DOHH2 (cell line): Measurements from ENCODE around the gene LVRN.

Source experiments
- H3F3A ChIP-seq: fragments of 200-600 bp; sonication (generic), shearing (Covaris generic); 2 replicates; pipeline ENCODE4 v1.6.0; 2016; ENCODE audit warnings: antibody characterized with exemption, mild to moderate bottlenecking; ENCODE audit not compliant: control insufficient read depth, insufficient read depth
- H3K27ac ChIP-seq: fragments of 200-600 bp; sonication (generic); 2 replicates; pipeline ENCODE4 v1.5.1; 2014; ENCODE audit warnings: low read depth, mild to moderate bottlenecking, low read length, moderate library complexity
- H3K27me3 ChIP-seq: fragments of 200-600 bp; sonication (generic); 2 replicates; pipeline ENCODE4 v1.6.1; 2014; ENCODE audit warnings: mild to moderate bottlenecking, low read length, mixed read lengths; ENCODE audit not compliant: control insufficient read depth
- H3K36me3 ChIP-seq: fragments of 200-600 bp; sonication (generic); 2 replicates; pipeline ENCODE4 v1.6.1; 2014; ENCODE audit warnings: mild to moderate bottlenecking, low read length, moderate library complexity, mixed read lengths; ENCODE audit not compliant: control insufficient read depth
- H3K4me1 ChIP-seq: fragments of 200-600 bp; sonication (generic); 2 replicates; pipeline ENCODE4 v1.6.1; 2014; ENCODE audit warnings: mild to moderate bottlenecking, low read length, mixed read lengths; ENCODE audit not compliant: control insufficient read depth
- H3K4me2 ChIP-seq: fragments of 200-600 bp; sonication (generic); 2 replicates; pipeline ENCODE4 v1.6.0; 2014; ENCODE audit warnings: mild to moderate bottlenecking, low read length, moderate library complexity
- H3K4me3 ChIP-seq: fragments of 200-600 bp; sonication (generic); 2 replicates; pipeline ENCODE4 v1.5.1; 2014; ENCODE audit warnings: mild to moderate bottlenecking, low read length, mixed read lengths
- H3K79me2 ChIP-seq: fragments of 200-600 bp; sonication (generic); 2 replicates; pipeline ENCODE4 v1.6.1; 2014; ENCODE audit warnings: mild to moderate bottlenecking, low read length, mixed read lengths; ENCODE audit not compliant: control insufficient read depth
- H3K9me2 ChIP-seq: fragments of 200-600 bp; sonication (generic); replicated peaks from 2 replicates; pipeline ENCODE4 v1.6.1; 2014; ENCODE audit warnings: mild to moderate bottlenecking, low read length, mixed read lengths; ENCODE audit not compliant: control insufficient read depth
- H3K9me3 ChIP-seq: fragments of 200-600 bp; sonication (generic); 2 replicates; pipeline ENCODE4 v1.6.1; 2014; ENCODE audit warnings: antibody characterized with exemption, low read length, mixed read lengths; ENCODE audit not compliant: control insufficient read depth, insufficient read depth
- H4K20me1 ChIP-seq: fragments of 200-600 bp; sonication (generic); 2 replicates; pipeline ENCODE4 v1.6.0; 2014; ENCODE audit warnings: low read depth, mild to moderate bottlenecking, antibody characterized with exemption, low read length, moderate library complexity; ENCODE audit not compliant: control insufficient read depth, insufficient read depth
- CTCF ChIP-seq: fragments of 200-600 bp; sonication (generic); IDR thresholded peaks from one replicate; pipeline ENCODE4 v1.5.1; 2014; ENCODE audit warnings: antibody characterized with exemption, mild to moderate bottlenecking, low read depth, low read length; ENCODE audit not compliant: poor library complexity, severe bottlenecking
- EZH2phosphoT487 ChIP-seq: fragments of 200-600 bp; sonication (generic); IDR thresholded peaks from 2 replicates; pipeline ENCODE4 v1.6.1; 2017; ENCODE audit warnings: borderline replicate concordance, mild to moderate bottlenecking, antibody characterized with exemption, low read length, moderate library complexity, mixed read lengths

The LVRN gene

GRCh38 chr5:115988002-115988401 is 25.7 kb downstream of the LVRN start:
- Histone ChIP-seq H3F3A (no peaks in the 10 kb centered on the region), H3K36me3 (no peaks in the 10 kb centered on the region), H3K9me3 (no peaks in the 10 kb centered on the region), H4K20me1 (no peaks in the 10 kb centered on the region), H3K4me3 (no peak overlapping the region), H3K79me2 (no peaks in the 10 kb centered on the region), H3K9me2 (no peaks in the 10 kb centered on the region), H3K4me1 (no peaks in the 10 kb centered on the region), H3K27me3 (no peaks in the 10 kb centered on the region), H3K4me2 (no peak overlapping the region), H3K27ac (no peak overlapping the region)
- TF ChIP-seq CTCF (no peak), EZH2phosphoT487 (no peak)

- Histone ChIP-seq H3F3A (no peaks in the 10 kb centered on the region), H3K79me2 (no peaks in the 10 kb centered on the region)
These were observed 30.6 kb downstream of the LVRN start for GRCh38 chr5:115992848-115993350.

GRCh38 chr5:115995351-115995750 is 33.1 kb downstream of the LVRN start:
- H3K27me3 ChIP-seq: no peaks in the 10 kb centered on the region
- no peak overlapping the region for H3K4me2 ChIP-seq
- H3K9me2 ChIP-seq: no peaks in the 10 kb centered on the region
- H3K79me2 ChIP-seq: no peaks in the 10 kb centered on the region
- H3K4me1 ChIP-seq: no peaks in the 10 kb centered on the region
- no peaks in the 10 kb centered on the region for H4K20me1 ChIP-seq
- no peak overlapping the region for H3K27ac ChIP-seq
- H3F3A ChIP-seq: no peaks in the 10 kb centered on the region
- H3K4me3 ChIP-seq: no peak overlapping the region
- TF ChIP-seq CTCF (no peak), EZH2phosphoT487 (no peak)
- no peaks in the 10 kb centered on the region for H3K36me3 ChIP-seq
- H3K9me3 ChIP-seq: no peaks in the 10 kb centered on the region

More at GRCh38 chr5:115992848-115993350, 30.6 kb downstream of the LVRN start:
- no peaks in the 10 kb centered on the region for H3K36me3 ChIP-seq
- H4K20me1 ChIP-seq: no peaks in the 10 kb centered on the region
- no peaks in the 10 kb centered on the region for H3K4me1 ChIP-seq
- no peak overlapping the region for H3K4me2 ChIP-seq
- H3K27ac ChIP-seq: no peak overlapping the region
- H3K27me3 ChIP-seq: no peaks in the 10 kb centered on the region
- no peaks in the 10 kb centered on the region for H3K9me2 ChIP-seq
- no peak overlapping the region for H3K4me3 ChIP-seq
- TF ChIP-seq CTCF: no peak
- no peaks in the 10 kb centered on the region for H3K9me3 ChIP-seq
